Body of pancreas (tissue), 4 donors: ENCODE data around the gene FYTTD1.

Source experiments
- POLR2A ChIP-seq, 3 donors: fragments of 450-650 bp; IDR thresholded peaks; one replicate each; pipeline ENCODE4 v1.6.1; 2016; ENCODE audit warnings: antibody characterized with exemption in 3 of 3, mild to moderate bottlenecking in 2 of 3
- TF ChIP-seq, protein P1 (sequence below), 7 experiments: fragments of 450-650 bp in 4 of 7; fragments of 200-600 bp in 3 of 7; sonication (generic) in 3 of 7; IDR thresholded peaks; one replicate each; pipeline ENCODE4 v1.5.1; 2016 to 2019; ENCODE audit warnings: antibody characterized with exemption in 7 of 7

DNA sequence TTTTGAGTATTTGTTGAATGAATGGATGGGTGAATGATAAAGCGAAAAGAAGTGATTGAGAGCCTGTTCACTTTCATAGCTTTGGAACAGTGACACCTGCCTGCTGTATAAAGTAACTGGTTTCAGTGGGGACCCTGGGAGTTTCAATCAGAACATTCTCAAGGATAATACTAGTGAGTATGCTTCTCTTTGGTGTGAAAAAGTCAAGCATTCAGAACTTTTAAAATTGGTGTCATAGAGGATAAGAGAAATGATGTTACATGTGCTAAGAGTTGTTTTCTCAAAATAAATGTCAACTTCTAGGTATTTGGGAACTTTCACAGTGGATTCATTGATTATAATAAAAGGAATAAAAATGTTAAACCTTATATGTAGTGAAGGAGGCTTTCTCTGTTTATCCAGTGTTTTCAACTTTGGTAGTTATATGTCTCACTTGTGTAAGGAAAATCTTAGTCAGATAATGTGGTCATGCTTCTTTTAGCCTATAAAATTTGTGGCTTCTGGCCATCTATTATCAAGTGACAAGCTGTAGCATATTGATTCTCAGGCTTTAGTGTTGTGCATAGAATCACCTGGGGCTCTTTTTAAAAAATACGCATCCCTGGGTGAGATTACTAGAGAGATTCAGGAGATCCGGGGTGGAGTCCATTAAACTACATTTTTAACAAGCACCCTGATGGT lies 53.2 kb downstream of the FYTTD1 start:
- no peak for TF ChIP-seq POLR2A (IDR thresholded peaks at IDR 0.05)
- TF ChIP-seq, protein P1, sequence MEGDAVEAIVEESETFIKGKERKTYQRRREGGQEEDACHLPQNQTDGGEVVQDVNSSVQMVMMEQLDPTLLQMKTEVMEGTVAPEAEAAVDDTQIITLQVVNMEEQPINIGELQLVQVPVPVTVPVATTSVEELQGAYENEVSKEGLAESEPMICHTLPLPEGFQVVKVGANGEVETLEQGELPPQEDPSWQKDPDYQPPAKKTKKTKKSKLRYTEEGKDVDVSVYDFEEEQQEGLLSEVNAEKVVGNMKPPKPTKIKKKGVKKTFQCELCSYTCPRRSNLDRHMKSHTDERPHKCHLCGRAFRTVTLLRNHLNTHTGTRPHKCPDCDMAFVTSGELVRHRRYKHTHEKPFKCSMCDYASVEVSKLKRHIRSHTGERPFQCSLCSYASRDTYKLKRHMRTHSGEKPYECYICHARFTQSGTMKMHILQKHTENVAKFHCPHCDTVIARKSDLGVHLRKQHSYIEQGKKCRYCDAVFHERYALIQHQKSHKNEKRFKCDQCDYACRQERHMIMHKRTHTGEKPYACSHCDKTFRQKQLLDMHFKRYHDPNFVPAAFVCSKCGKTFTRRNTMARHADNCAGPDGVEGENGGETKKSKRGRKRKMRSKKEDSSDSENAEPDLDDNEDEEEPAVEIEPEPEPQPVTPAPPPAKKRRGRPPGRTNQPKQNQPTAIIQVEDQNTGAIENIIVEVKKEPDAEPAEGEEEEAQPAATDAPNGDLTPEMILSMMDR (IDR thresholded peaks at IDR 0.05): peak in 2 of 7 experiments; percentile 24 to 28
